Mesenchymal stem cell (in vitro differentiated cells and primary cell): Measurements from ENCODE around the gene SYT3.
A peak's percentile ranks its signal among the peaks of the same experiment; 100 is the strongest.

Experiments used
- DNase-seq: peaks from one replicate; pipeline ENCODE4 v3.0.0-alpha.2; 2013
- H2AFZ ChIP-seq: one replicate; pipeline ENCODE4 v1.6.1; 2013; ENCODE audit warnings: low read depth, mild to moderate bottlenecking, control low read depth, inconsistent platforms, low read length, moderate library complexity
- H2AK5ac ChIP-seq: 2 replicates; pipeline ENCODE4 v1.6.1; 2013; ENCODE audit warnings: low read length, moderate library complexity, mild to moderate bottlenecking, inconsistent platforms; ENCODE audit not compliant: severe bottlenecking
- H2BK120ac ChIP-seq: one replicate; pipeline ENCODE4 v1.6.1; 2013; ENCODE audit warnings: low read depth, mild to moderate bottlenecking, inconsistent platforms, low read length, moderate library complexity
- H2BK12ac ChIP-seq, 2 experiments: one replicate each; pipeline ENCODE4 v1.6.1; 2013; ENCODE audit warnings: inconsistent platforms in 2 of 2, low read length in 2 of 2, mild to moderate bottlenecking in 2 of 2, moderate library complexity in 2 of 2, control low read depth in 1 of 2
- H2BK15ac ChIP-seq: one replicate; pipeline ENCODE4 v1.6.1; 2013; ENCODE audit warnings: mild to moderate bottlenecking, low read depth, inconsistent platforms; ENCODE audit not compliant: poor library complexity, severe bottlenecking
- H2BK5ac ChIP-seq: 2 replicates; pipeline ENCODE4 v1.6.1; 2013; ENCODE audit warnings: low read depth, mild to moderate bottlenecking, low read length, control low read depth, inconsistent platforms; ENCODE audit not compliant: poor library complexity, severe bottlenecking
- H3K14ac ChIP-seq, 2 experiments: one replicate each; pipeline ENCODE4 v1.6.1; 2013; ENCODE audit warnings: inconsistent platforms in 2 of 2, low read length in 2 of 2, control low read depth in 1 of 2, mild to moderate bottlenecking in 1 of 2, moderate library complexity in 1 of 2
- H3K18ac ChIP-seq, 2 experiments: one replicate each; pipeline ENCODE4 v1.6.1; 2013; ENCODE audit warnings: inconsistent platforms in 2 of 2, low read length in 2 of 2, control low read depth in 1 of 2, low read depth in 1 of 2, mild to moderate bottlenecking in 1 of 2
- H3K23ac ChIP-seq, 2 experiments: one replicate each; pipeline ENCODE4 v1.6.1; 2013; ENCODE audit warnings: inconsistent platforms in 2 of 2, low read length in 2 of 2, mild to moderate bottlenecking in 2 of 2, moderate library complexity in 2 of 2, control low read depth in 1 of 2
- H3K27ac ChIP-seq: 2 replicates; pipeline ENCODE4 v1.5.1; 2013; ENCODE audit warnings: mild to moderate bottlenecking, moderate library complexity, low read length, control low read depth, inconsistent platforms; ENCODE audit not compliant: poor library complexity, severe bottlenecking
- H3K27me3 ChIP-seq, 2 experiments: 2 replicates each; pipeline versions ENCODE4 v1.6.1 to v1.7.0; 2013; ENCODE audit warnings: low read length in 2 of 2, mild to moderate bottlenecking in 2 of 2, moderate library complexity in 2 of 2, control low read depth in 1 of 2, inconsistent platforms in 1 of 2; ENCODE audit not compliant: control insufficient read depth in 1 of 2, insufficient read depth in 1 of 2
- H3K36me3 ChIP-seq, 2 experiments: 2 replicates each; pipeline versions ENCODE4 v1.6.1 to v1.7.0; 2013; ENCODE audit warnings: low read length in 2 of 2, control low read depth in 1 of 2, inconsistent platforms in 1 of 2, low read depth in 1 of 2, mild to moderate bottlenecking in 1 of 2; ENCODE audit not compliant: insufficient read depth in 2 of 2, control insufficient read depth in 1 of 2
- H3K4ac ChIP-seq, 2 experiments: one replicate each; pipeline ENCODE4 v1.6.1; 2013; ENCODE audit warnings: inconsistent platforms in 2 of 2, low read length in 2 of 2, mild to moderate bottlenecking in 2 of 2, moderate library complexity in 2 of 2, control low read depth in 1 of 2, low read depth in 1 of 2
- H3K4me1 ChIP-seq: 2 replicates; pipeline ENCODE4 v1.6.1; 2013; ENCODE audit warnings: low read depth, low read length, control low read depth; ENCODE audit not compliant: control insufficient read depth, insufficient read depth
- H3K4me2 ChIP-seq: 2 replicates; pipeline ENCODE4 v1.6.1; 2013; ENCODE audit warnings: low read length, mild to moderate bottlenecking, inconsistent platforms; ENCODE audit not compliant: poor library complexity, severe bottlenecking
- H3K4me3 ChIP-seq, 2 experiments: 2 replicates each; pipeline versions ENCODE4 v1.5.1 to v1.7.0; 2013; ENCODE audit warnings: low read length in 2 of 2, mild to moderate bottlenecking in 2 of 2, control low read depth in 1 of 2, low read depth in 1 of 2; ENCODE audit not compliant: insufficient read depth in 1 of 2
- H3K79me1 ChIP-seq: replicated peaks from 2 replicates; pipeline ENCODE4 v1.6.1; 2013; ENCODE audit warnings: mild to moderate bottlenecking, control low read depth, low read length, inconsistent platforms; ENCODE audit not compliant: poor library complexity, severe bottlenecking
- H3K9ac ChIP-seq: 2 replicates; pipeline ENCODE4 v1.7.0; 2013; ENCODE audit warnings: mild to moderate bottlenecking, low read length, moderate library complexity
- H3K9me3 ChIP-seq: 2 replicates; pipeline ENCODE4 v1.7.0; 2013; ENCODE audit warnings: mild to moderate bottlenecking, low read length; ENCODE audit not compliant: control insufficient read depth
- H4K8ac ChIP-seq: one replicate; pipeline ENCODE4 v1.6.1; 2013; ENCODE audit warnings: inconsistent platforms, mild to moderate bottlenecking, low read length, moderate library complexity
- H4K91ac ChIP-seq: one replicate; pipeline ENCODE4 v1.6.1; 2013; ENCODE audit warnings: mild to moderate bottlenecking, low read length, inconsistent platforms
- whole genome bisulfite sequencing: methylation state at CpG from one replicate; pipeline ENCODE4 v1.1.7; 2013; ENCODE audit warnings: mixed read lengths; 5-methylcytosine and 5-hydroxymethylcytosine counted together

SYT3 gene

GRCh38 chr19:50679177-50680125, 39.8 kb upstream of the SYT3 start:
- WGBS = 71% methylated on average over 23 of the region's 23 CpGs
- H3K18ac ChIP-seq = no peak overlapping the region

GRCh38 chr19:50678323-50678722, 38.6 kb upstream of the SYT3 start:
- H3K36me3 ChIP-seq = no peaks in the 10 kb centered on the region
- H3K9me3 ChIP-seq = no peaks in the 10 kb centered on the region
- WGBS = 52% methylated on average over 3 of the region's 3 CpGs
- H3K4me2 ChIP-seq = no peak overlapping the region
- no peak overlapping the region for H2AK5ac ChIP-seq
- no peak overlapping the region for H2BK5ac ChIP-seq
- no peaks in the 10 kb centered on the region for H3K79me1 ChIP-seq
- no peak overlapping the region for H3K14ac ChIP-seq
- no peak overlapping the region for H4K8ac ChIP-seq
- H4K91ac ChIP-seq = no peak overlapping the region
- H2BK120ac ChIP-seq = no peak overlapping the region
- H2BK12ac ChIP-seq = no peak overlapping the region
- no peak overlapping the region for H2BK15ac ChIP-seq
- no peaks in the 10 kb centered on the region for H3K4me1 ChIP-seq
- no peak overlapping the region for H3K4ac ChIP-seq
- H3K18ac ChIP-seq = no peak overlapping the region
- H3K9ac ChIP-seq = no peak overlapping the region
- H3K27me3 ChIP-seq = peaks cover 0 to 32% of the 10 kb centered on the region in 2 experiments
- H3K4me3 ChIP-seq = no peak overlapping the region
- no peak overlapping the region for H3K23ac ChIP-seq
- no peak overlapping the region for H3K27ac ChIP-seq
- DNase-seq = no peak
- no peak overlapping the region for H2AFZ ChIP-seq

More at GRCh38 chr19:50679177-50680125, 39.8 kb upstream of the SYT3 start:
- H3K23ac ChIP-seq = no peak overlapping the region
- no peaks in the 10 kb centered on the region for H3K36me3 ChIP-seq
- no peak overlapping the region for H2BK120ac ChIP-seq
- H3K4me2 ChIP-seq = no peak overlapping the region
- H4K8ac ChIP-seq = no peak overlapping the region
- no peak overlapping the region for H4K91ac ChIP-seq
- no peaks in the 10 kb centered on the region for H3K79me1 ChIP-seq
- no peak overlapping the region for H3K9ac ChIP-seq
- H2BK12ac ChIP-seq = no peak overlapping the region
- no peak overlapping the region for H3K4me3 ChIP-seq
- H3K9me3 ChIP-seq = no peaks in the 10 kb centered on the region
- H3K4ac ChIP-seq = no peak overlapping the region
- DNase-seq = peak; percentile 8
- H3K14ac ChIP-seq = no peak overlapping the region
- H3K27me3 ChIP-seq = peaks cover 0 to 22% of the 10 kb centered on the region in 2 experiments
- H2AK5ac ChIP-seq = no peak overlapping the region
- no peak overlapping the region for H2BK15ac ChIP-seq
- H2AFZ ChIP-seq = no peak overlapping the region
- no peaks in the 10 kb centered on the region for H3K4me1 ChIP-seq
- H3K27ac ChIP-seq = no peak overlapping the region
- no peak overlapping the region for H2BK5ac ChIP-seq

GRCh38 chr19:50677636-50678035, 38.0 kb upstream of the SYT3 start:
- Histone ChIP-seq H3K14ac (no peak overlapping the region), H3K27ac (no peak overlapping the region), H2BK5ac (no peak overlapping the region), H3K4me2 (no peak overlapping the region), H2BK12ac (no peak overlapping the region), H2BK120ac (no peak overlapping the region), H4K91ac (no peak overlapping the region), H3K4me3 (no peak overlapping the region), H2AK5ac (no peak overlapping the region), H3K18ac (no peak overlapping the region), H4K8ac (no peak overlapping the region), H2BK15ac (no peak overlapping the region), H3K9ac (no peak overlapping the region), H3K4ac (no peak overlapping the region), H2AFZ (no peak overlapping the region), H3K4me1 (no peaks in the 10 kb centered on the region), H3K9me3 (no peaks in the 10 kb centered on the region), H3K23ac (no peak overlapping the region), H3K27me3 (peaks cover 0 to 39% of the 10 kb centered on the region in 2 experiments), H3K36me3 (no peaks in the 10 kb centered on the region), H3K79me1 (no peaks in the 10 kb centered on the region)
- no peak for DNase-seq
- WGBS = 41% methylated on average over 4 of the region's 5 CpGs

GRCh38 chr19:50676625-50677197, 37.0 kb upstream of the SYT3 start:
- H2AFZ ChIP-seq = no peak overlapping the region
- H3K4me2 ChIP-seq = no peak overlapping the region
- H3K14ac ChIP-seq = no peak overlapping the region
- 62% methylated on average over 1 of the region's 1 CpG for WGBS
- H4K8ac ChIP-seq = no peak overlapping the region
- no peak overlapping the region for H3K18ac ChIP-seq
- no peak overlapping the region for H2BK12ac ChIP-seq
- H3K4me3 ChIP-seq = no peak overlapping the region
- H3K9me3 ChIP-seq = no peaks in the 10 kb centered on the region
- H3K4me1 ChIP-seq = no peaks in the 10 kb centered on the region
- no peak overlapping the region for H2BK5ac ChIP-seq
- H3K4ac ChIP-seq = no peak overlapping the region
- H3K36me3 ChIP-seq = no peaks in the 10 kb centered on the region
- H3K27ac ChIP-seq = no peak overlapping the region
- H2BK15ac ChIP-seq = no peak overlapping the region
- peaks cover 0 to 45% of the 10 kb centered on the region in 2 experiments for H3K27me3 ChIP-seq
- H3K79me1 ChIP-seq = no peaks in the 10 kb centered on the region
- H2AK5ac ChIP-seq = no peak overlapping the region
- DNase-seq = no peak
- H3K9ac ChIP-seq = no peak overlapping the region
- no peak overlapping the region for H2BK120ac ChIP-seq
- H3K23ac ChIP-seq = no peak overlapping the region
- H4K91ac ChIP-seq = no peak overlapping the region
